WTC11 (cell line): ENCODE results near the gene HDAC9. TPM values are rescaled to one million over a fixed set of nuclear protein-coding genes. Genes with fewer than 3 reads are reported as not detected.

Experiments used
- ATAC-seq: fragments of 200-7000 bp; cut with Tn5 transposase; 2 replicates; pipeline ENCODE4 v1.10.0; 2021; ENCODE audit warnings: mild to moderate bottlenecking, moderate library complexity
- CTCF ChIA-PET: fragments of 300-600 bp; sonication (Branson Sonifier 250); formaldehyde crosslinking; loops from one replicate; lab custom pipeline; 2021; ENCODE audit warnings: antibody characterized with exemption; lab: Charles Lee
- POLR2A ChIA-PET: fragments of 350-600 bp; sonication (Branson Sonifier 250); formaldehyde crosslinking; loops from one replicate; lab custom pipeline; 2021; ENCODE audit warnings: antibody characterized with exemption; lab: Charles Lee
- DNase-seq: peaks from one replicate; pipeline ENCODE4 v3.0.0; 2021; ENCODE audit warnings: low spot score
- H3K27ac Mint-ChIP-seq: 2 replicates; pipeline ENCODE4 v1.8.0; 2021; ENCODE audit warnings: mixed read lengths
- H3K27me3 Mint-ChIP-seq: 2 replicates; pipeline ENCODE4 v1.8.0; 2021; ENCODE audit warnings: low read depth, mild to moderate bottlenecking, moderate library complexity, mixed read lengths
- H3K36me3 Mint-ChIP-seq: 2 replicates; pipeline ENCODE4 v1.8.0; 2021; ENCODE audit warnings: mixed read lengths
- H3K4me1 Mint-ChIP-seq: 2 replicates; pipeline ENCODE4 v1.8.0; 2022; ENCODE audit warnings: mixed read lengths
- H3K4me3 Mint-ChIP-seq: 2 replicates; pipeline ENCODE4 v1.8.0; 2021; ENCODE audit warnings: mild to moderate bottlenecking, moderate library complexity, mixed read lengths
- H3K9me3 Mint-ChIP-seq: 2 replicates; pipeline ENCODE4 v1.8.0; 2021; ENCODE audit warnings: mixed read lengths
- AFF4 ChIP-seq: sonication (generic); formaldehyde crosslinking; IDR thresholded peaks from 2 replicates; pipeline ENCODE4 v1.8.1; 2023; ENCODE audit warnings: mild to moderate bottlenecking, missing genetic modification reagents, borderline replicate concordance
- AR ChIP-seq: fragments of 250-450 bp; sonication (Bioruptor Pico); IDR thresholded peaks from 2 replicates; pipeline ENCODE4 v1.9.0; 2021; ENCODE audit warnings: mild to moderate bottlenecking
- CBFB ChIP-seq: sonication (generic); formaldehyde crosslinking; IDR thresholded peaks from 2 replicates; pipeline ENCODE4 v1.8.1; 2022; ENCODE audit warnings: mild to moderate bottlenecking, low read depth, missing genetic modification reagents
- EMX1 ChIP-seq: fragments of 250-450 bp; sonication (Bioruptor Pico); IDR thresholded peaks from 2 replicates; pipeline ENCODE4 v1.8.0; 2021; ENCODE audit warnings: mild to moderate bottlenecking
- ESRRA ChIP-seq: sonication (generic); formaldehyde crosslinking; IDR thresholded peaks from 2 replicates; pipeline ENCODE4 v1.8.1; 2022; ENCODE audit warnings: mild to moderate bottlenecking, missing genetic modification reagents, borderline replicate concordance
- ETV6 ChIP-seq: sonication (generic); formaldehyde crosslinking; IDR thresholded peaks from 2 replicates; pipeline ENCODE4 v1.8.1; 2022; ENCODE audit warnings: mild to moderate bottlenecking, missing genetic modification reagents
- GTF2I ChIP-seq: fragments of 250-450 bp; sonication (Bioruptor Pico); conservative IDR thresholded peaks from 2 replicates; pipeline ENCODE4 v1.4.0; 2021; ENCODE audit warnings: mild to moderate bottlenecking
- HMGA2 ChIP-seq: fragments of 250-450 bp; sonication (Bioruptor Pico); IDR thresholded peaks from 2 replicates; pipeline ENCODE4 v1.4.0; 2021; ENCODE audit warnings: mild to moderate bottlenecking, moderate library complexity
- JAZF1 ChIP-seq: fragments of 250-450 bp; sonication (Bioruptor Pico); IDR thresholded peaks from 2 replicates; pipeline ENCODE4 v1.9.0; 2021; ENCODE audit warnings: moderate library complexity, mild to moderate bottlenecking, inconsistent platforms
- JUN ChIP-seq: sonication (generic); formaldehyde crosslinking; IDR thresholded peaks from 2 replicates; pipeline ENCODE4 v1.8.0; 2023; ENCODE audit warnings: mild to moderate bottlenecking, missing genetic modification reagents
- MLX ChIP-seq: sonication (generic); formaldehyde crosslinking; IDR thresholded peaks from 2 replicates; pipeline ENCODE4 v1.8.1; 2023; ENCODE audit warnings: mild to moderate bottlenecking, missing genetic modification reagents, moderate library complexity
- MYBL2 ChIP-seq: sonication (generic); formaldehyde crosslinking; IDR thresholded peaks from 2 replicates; pipeline ENCODE4 v1.8.1; 2023; ENCODE audit warnings: mild to moderate bottlenecking, moderate library complexity, missing genetic modification reagents
- NFE2L1 ChIP-seq: sonication (generic); formaldehyde crosslinking; IDR thresholded peaks from 2 replicates; pipeline ENCODE4 v1.8.1; 2023; ENCODE audit warnings: missing genetic modification reagents
- NR1H2 ChIP-seq: sonication (generic); formaldehyde crosslinking; IDR thresholded peaks from 2 replicates; pipeline ENCODE4 v1.9.0; 2021; ENCODE audit warnings: mild to moderate bottlenecking, moderate library complexity, missing genetic modification reagents
- PRRX2 ChIP-seq: fragments of 250-450 bp; sonication (Bioruptor Pico); IDR thresholded peaks from 2 replicates; pipeline ENCODE4 v1.8.0; 2021; ENCODE audit warnings: mild to moderate bottlenecking
- SP1 ChIP-seq: sonication (generic); formaldehyde crosslinking; conservative IDR thresholded peaks from 2 replicates; pipeline ENCODE4 v1.8.1; 2022; ENCODE audit warnings: missing genetic modification reagents
- ZNF121 ChIP-seq: sonication (generic); formaldehyde crosslinking; IDR thresholded peaks from 2 replicates; pipeline ENCODE4 v1.8.0; 2023; ENCODE audit warnings: missing genetic modification reagents
- ZNF138 ChIP-seq: sonication (generic); formaldehyde crosslinking; conservative IDR thresholded peaks from 2 replicates; pipeline ENCODE4 v1.8.1; 2022; ENCODE audit warnings: mild to moderate bottlenecking, moderate library complexity, missing genetic modification reagents
- ZNF219 ChIP-seq: sonication (generic); formaldehyde crosslinking; IDR thresholded peaks from 2 replicates; pipeline ENCODE4 v1.8.0; 2023; ENCODE audit warnings: missing genetic modification reagents, mild to moderate bottlenecking, borderline replicate concordance
- ZNF423 ChIP-seq: fragments of 250-450 bp; sonication (Bioruptor Pico); IDR thresholded peaks from 2 replicates; pipeline ENCODE4 v2.1.2; 2022; ENCODE audit warnings: mild to moderate bottlenecking, moderate library complexity
- total RNA-seq: library from RNA; stranded (reverse); gene quantifications from 3 replicates; pipeline ENCODE4 v1.2.3, GENCODE V29; 2021
- TF ChIP-seq, protein P1 (sequence below): sonication (generic); formaldehyde crosslinking; IDR thresholded peaks from 2 replicates; pipeline ENCODE4 v1.8.0; 2023; ENCODE audit warnings: missing genetic modification reagents
- TF ChIP-seq, protein P2 (sequence below): fragments of 250-450 bp; sonication (Bioruptor Pico); IDR thresholded peaks from 2 replicates; pipeline ENCODE4 v1.9.0; 2021; ENCODE audit warnings: mild to moderate bottlenecking
- TF ChIP-seq, protein P3 (sequence below): sonication (generic); formaldehyde crosslinking; conservative IDR thresholded peaks from 2 replicates; pipeline ENCODE4 v1.8.1; 2023; ENCODE audit warnings: mild to moderate bottlenecking, low read depth, missing genetic modification reagents, moderate library complexity
- TF ChIP-seq, protein P4 (sequence below): sonication (generic); formaldehyde crosslinking; IDR thresholded peaks from 2 replicates; pipeline ENCODE4 v1.8.0; 2022; ENCODE audit warnings: mild to moderate bottlenecking, missing genetic modification reagents

The HDAC9 gene
- total RNA-seq, 1 experiment from 2014 or later, result 18.8 TPM

DNA sequence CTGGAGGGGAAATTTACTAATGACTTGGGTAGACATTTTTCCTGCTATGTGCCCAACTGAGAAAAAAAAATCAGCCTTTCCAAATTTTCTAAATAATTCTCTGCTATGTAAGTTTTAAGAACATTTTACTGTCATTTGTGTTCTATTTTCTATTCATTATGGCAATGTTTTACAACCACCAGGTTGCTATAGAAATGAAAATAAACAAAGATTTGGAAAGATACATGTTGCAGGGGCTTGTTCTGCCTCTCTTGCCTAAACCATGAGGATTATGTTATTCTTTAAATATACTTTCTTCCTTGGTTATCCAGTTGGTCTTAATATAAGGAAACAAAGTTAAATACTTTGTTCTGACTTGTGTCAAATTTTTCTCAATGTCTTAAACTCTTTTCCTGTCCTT lies 364.7 kb downstream of the HDAC9 start (continued):
- TF ChIP-seq ZNF219 (CRISPR knock-in tag), result no peak
- no peak for TF ChIP-seq AFF4
- TF ChIP-seq, protein P1, sequence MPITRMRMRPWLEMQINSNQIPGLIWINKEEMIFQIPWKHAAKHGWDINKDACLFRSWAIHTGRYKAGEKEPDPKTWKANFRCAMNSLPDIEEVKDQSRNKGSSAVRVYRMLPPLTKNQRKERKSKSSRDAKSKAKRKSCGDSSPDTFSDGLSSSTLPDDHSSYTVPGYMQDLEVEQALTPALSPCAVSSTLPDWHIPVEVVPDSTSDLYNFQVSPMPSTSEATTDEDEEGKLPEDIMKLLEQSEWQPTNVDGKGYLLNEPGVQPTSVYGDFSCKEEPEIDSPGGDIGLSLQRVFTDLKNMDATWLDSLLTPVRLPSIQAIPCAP (CRISPR knock-in tag), result no peak
- no peak for TF ChIP-seq EMX1 (CRISPR knock-in tag)
- TF ChIP-seq GTF2I (CRISPR knock-in tag), result no peak
- TF ChIP-seq NR1H2, result no peak
- TF ChIP-seq, protein P2, sequence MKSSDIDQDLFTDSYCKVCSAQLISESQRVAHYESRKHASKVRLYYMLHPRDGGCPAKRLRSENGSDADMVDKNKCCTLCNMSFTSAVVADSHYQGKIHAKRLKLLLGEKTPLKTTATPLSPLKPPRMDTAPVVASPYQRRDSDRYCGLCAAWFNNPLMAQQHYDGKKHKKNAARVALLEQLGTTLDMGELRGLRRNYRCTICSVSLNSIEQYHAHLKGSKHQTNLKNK (CRISPR knock-in tag), result no peak
- TF ChIP-seq MYBL2 (CRISPR knock-in tag), result no peak
- TF ChIP-seq PRRX2 (CRISPR knock-in tag), result no peak
- no peak for TF ChIP-seq CBFB (CRISPR knock-in tag)

- DNase-seq (no peak), ATAC-seq (no peak)
- Mint-ChIP-seq H3K27ac (no peak overlapping the region), H3K36me3 (no peaks in the 10 kb centered on the region), H3K9me3 (no peaks in the 10 kb centered on the region), H3K4me3 (no peak overlapping the region), H3K27me3 (no peaks in the 10 kb centered on the region), H3K4me1 (no peaks in the 10 kb centered on the region)
- CTCF ChIA-PET, result no interaction called here
- TF ChIP-seq AR (CRISPR knock-in tag), result no peak
- TF ChIP-seq, protein P3, sequence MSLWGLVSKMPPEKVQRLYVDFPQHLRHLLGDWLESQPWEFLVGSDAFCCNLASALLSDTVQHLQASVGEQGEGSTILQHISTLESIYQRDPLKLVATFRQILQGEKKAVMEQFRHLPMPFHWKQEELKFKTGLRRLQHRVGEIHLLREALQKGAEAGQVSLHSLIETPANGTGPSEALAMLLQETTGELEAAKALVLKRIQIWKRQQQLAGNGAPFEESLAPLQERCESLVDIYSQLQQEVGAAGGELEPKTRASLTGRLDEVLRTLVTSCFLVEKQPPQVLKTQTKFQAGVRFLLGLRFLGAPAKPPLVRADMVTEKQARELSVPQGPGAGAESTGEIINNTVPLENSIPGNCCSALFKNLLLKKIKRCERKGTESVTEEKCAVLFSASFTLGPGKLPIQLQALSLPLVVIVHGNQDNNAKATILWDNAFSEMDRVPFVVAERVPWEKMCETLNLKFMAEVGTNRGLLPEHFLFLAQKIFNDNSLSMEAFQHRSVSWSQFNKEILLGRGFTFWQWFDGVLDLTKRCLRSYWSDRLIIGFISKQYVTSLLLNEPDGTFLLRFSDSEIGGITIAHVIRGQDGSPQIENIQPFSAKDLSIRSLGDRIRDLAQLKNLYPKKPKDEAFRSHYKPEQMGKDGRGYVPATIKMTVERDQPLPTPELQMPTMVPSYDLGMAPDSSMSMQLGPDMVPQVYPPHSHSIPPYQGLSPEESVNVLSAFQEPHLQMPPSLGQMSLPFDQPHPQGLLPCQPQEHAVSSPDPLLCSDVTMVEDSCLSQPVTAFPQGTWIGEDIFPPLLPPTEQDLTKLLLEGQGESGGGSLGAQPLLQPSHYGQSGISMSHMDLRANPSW (CRISPR knock-in tag), result no peak
- TF ChIP-seq ESRRA (CRISPR knock-in tag), result no peak
- POLR2A ChIA-PET, result no interaction called here
Observed at GRCh38 chr7:18861514-18862118, 366.1 kb downstream of the HDAC9 start.

DNA sequence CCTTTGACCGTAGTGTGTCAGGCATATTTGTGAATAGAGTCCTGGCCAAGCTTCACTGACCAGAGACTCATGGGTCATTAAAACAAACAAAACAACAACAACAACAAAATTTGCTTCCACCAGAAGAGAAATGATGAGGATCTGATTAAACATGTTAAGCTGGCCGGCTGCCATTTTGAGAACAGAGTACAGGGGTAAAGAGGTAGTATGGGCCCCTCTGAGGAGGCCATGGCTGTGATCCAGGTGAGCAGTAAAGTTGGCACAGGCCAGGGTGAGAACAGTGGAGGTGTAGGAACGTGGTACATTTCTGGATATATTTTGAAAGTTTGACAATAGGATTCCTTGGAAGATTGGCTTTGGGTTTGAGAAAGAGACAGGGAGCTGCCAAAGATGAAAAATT lies 369.4 kb downstream of the HDAC9 start:
- ChIA-PET POLR2A (no interaction called here), CTCF (no interaction called here)
- Mint-ChIP-seq H3K27ac (no peak overlapping the region), H3K4me1 (no peaks in the 10 kb centered on the region), H3K27me3 (no peaks in the 10 kb centered on the region), H3K36me3 (no peaks in the 10 kb centered on the region), H3K9me3 (peaks cover 4% of the 10 kb centered on the region; the same call in 1 of the 2 replicates), H3K4me3 (no peak overlapping the region)
- ATAC-seq, result no peak
- DNase-seq, result no peak
- TF ChIP-seq MLX (CRISPR knock-in tag) (no peak), HMGA2 (CRISPR knock-in tag) (no peak), CBFB (CRISPR knock-in tag) (no peak), ZNF423 (no peak), JAZF1 (CRISPR knock-in tag) (no peak), SP1 (CRISPR knock-in tag) (no peak), JUN (no peak), ZNF138 (CRISPR knock-in tag) (no peak), ZNF121 (CRISPR knock-in tag) (no peak), EMX1 (CRISPR knock-in tag) (no peak), NFE2L1 (CRISPR knock-in tag) (no peak), ETV6 (no peak)
- TF ChIP-seq, protein P4, sequence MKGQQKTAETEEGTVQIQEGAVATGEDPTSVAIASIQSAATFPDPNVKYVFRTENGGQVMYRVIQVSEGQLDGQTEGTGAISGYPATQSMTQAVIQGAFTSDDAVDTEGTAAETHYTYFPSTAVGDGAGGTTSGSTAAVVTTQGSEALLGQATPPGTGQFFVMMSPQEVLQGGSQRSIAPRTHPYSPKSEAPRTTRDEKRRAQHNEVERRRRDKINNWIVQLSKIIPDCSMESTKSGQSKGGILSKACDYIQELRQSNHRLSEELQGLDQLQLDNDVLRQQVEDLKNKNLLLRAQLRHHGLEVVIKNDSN, result no peak
